ENCODE measurements around the gene OR2A5.

Gene OR2A5

DNA sequence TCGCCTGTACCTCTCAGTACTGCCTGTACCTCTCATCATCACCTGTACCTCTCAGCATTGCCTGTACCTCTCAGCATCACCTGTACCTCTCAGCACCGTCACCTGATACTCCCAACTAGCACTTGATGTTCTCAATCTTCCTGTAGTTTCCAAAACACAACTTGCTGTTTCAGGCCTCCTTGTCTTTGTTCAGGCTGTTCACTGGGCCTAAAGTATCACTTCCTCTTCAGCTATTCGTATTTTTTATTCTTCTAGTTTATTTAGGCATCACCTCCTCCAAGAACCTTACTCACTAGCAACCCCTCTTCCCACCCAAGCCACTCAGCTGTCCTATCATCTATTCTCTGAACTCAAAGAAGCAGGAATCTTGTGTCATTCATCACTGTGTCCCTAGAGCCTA is 24.5 kb upstream of the OR2A5 start:
- TF ChIP-seq, protein P1, sequence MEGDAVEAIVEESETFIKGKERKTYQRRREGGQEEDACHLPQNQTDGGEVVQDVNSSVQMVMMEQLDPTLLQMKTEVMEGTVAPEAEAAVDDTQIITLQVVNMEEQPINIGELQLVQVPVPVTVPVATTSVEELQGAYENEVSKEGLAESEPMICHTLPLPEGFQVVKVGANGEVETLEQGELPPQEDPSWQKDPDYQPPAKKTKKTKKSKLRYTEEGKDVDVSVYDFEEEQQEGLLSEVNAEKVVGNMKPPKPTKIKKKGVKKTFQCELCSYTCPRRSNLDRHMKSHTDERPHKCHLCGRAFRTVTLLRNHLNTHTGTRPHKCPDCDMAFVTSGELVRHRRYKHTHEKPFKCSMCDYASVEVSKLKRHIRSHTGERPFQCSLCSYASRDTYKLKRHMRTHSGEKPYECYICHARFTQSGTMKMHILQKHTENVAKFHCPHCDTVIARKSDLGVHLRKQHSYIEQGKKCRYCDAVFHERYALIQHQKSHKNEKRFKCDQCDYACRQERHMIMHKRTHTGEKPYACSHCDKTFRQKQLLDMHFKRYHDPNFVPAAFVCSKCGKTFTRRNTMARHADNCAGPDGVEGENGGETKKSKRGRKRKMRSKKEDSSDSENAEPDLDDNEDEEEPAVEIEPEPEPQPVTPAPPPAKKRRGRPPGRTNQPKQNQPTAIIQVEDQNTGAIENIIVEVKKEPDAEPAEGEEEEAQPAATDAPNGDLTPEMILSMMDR (conservative IDR thresholded peaks at IDR 0.05; ENCODE audit: low read depth, low read length) = no peak
- H3K4me3 ChIP-seq (ENCODE audit: low read depth, low read length) = no peak overlapping the region
- DNase-seq (ENCODE audit: low read depth) = no peak

DNA sequence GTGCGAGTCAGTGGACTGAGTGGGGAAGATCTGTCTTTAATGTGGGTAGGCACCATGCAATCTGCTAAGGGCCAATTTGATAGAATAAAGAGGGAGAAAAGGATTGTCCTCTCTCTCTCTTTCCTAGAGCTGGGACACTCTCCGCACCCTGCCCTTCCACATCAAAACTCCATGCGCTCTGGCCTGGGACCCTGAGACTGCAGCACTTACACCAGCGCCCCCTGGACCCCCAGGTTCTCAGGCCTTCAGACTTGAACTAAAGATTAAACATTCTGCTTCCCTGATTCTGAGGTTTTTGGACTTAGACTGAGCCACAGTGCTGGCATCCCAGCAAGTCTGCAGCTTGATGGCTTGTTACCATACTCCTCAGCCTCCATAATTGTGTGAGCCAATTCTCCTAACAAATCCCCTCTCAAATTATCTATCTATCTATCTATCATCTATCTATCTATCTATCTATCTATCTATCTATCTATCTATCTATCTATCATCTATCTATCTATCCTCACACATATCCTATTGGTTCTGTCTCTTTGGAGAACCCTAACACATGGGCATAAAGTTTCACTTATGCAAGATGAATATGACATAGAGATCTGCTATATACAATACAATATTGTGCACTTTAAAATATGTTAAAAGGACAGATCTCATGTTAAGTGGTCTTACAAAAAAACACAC is 22.4 kb upstream of the OR2A5 start:
- no peak for DNase-seq (ENCODE audit: low read depth)
- TF ChIP-seq, protein P1 (conservative IDR thresholded peaks at IDR 0.05; ENCODE audit: low read depth, low read length) = no peak
- no peak overlapping the region for H3K4me3 ChIP-seq (ENCODE audit: low read depth, low read length)

DNA sequence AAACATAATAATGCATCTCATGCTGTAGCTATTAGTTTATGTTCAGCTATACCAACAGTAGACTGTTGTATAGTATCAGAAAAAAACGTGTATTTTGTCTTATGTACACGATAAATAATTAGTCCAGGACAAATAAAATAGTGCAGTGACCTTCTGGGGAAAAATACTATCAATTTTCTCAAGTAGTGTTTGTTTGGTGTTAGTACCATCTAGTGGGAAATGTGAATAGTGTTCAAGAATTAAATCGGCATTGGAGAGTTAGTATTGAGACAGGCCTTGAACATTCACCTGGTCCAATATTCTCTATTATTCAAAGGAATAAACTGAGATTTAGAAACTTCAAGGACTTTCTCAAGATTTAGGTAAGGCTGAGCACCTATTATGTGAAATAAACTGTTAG is 21.7 kb upstream of the OR2A5 start:
- H3K4me3 ChIP-seq (ENCODE audit: low read depth, low read length) = no peak overlapping the region
- TF ChIP-seq, protein P1 (conservative IDR thresholded peaks at IDR 0.05; ENCODE audit: low read depth, low read length) = peak; percentile 56
- peak; percentile 78 for DNase-seq (ENCODE audit: low read depth)

- TF ChIP-seq, protein P1 (conservative IDR thresholded peaks at IDR 0.05; ENCODE audit: low read depth, low read length) = no peak
- peak; percentile 65 for DNase-seq (ENCODE audit: low read depth)
Observed at GRCh38 chr7:144027974-144028373, 20.8 kb upstream of the OR2A5 start.

DNA sequence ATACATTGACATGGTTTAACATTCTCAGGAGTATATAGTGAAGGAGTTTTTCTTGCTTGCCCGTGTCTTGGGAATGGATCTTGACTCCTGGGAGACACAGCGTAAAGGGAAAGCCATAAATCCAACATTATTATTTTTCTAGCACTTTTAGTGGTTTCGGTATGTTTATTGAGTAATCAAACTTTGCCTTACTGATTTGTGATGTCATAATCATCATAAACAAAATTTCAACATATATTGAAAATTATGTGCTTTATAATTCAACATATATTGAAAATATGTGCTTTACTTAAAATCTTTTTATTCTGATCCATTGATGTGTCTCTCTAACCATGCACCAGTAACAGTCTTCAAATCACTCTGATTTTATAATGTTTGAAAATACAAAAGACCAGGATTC is 20.2 kb upstream of the OR2A5 start:
- no peak for DNase-seq (ENCODE audit: low read depth)
- TF ChIP-seq, protein P1 (conservative IDR thresholded peaks at IDR 0.05; ENCODE audit: low read depth, low read length) = no peak
- H3K4me3 ChIP-seq (ENCODE audit: low read depth, low read length) = no peak overlapping the region

More at GRCh38 chr7:144027974-144028373, 20.8 kb upstream of the OR2A5 start:
- no peak overlapping the region for H3K4me3 ChIP-seq (ENCODE audit: low read depth, low read length)

DNA sequence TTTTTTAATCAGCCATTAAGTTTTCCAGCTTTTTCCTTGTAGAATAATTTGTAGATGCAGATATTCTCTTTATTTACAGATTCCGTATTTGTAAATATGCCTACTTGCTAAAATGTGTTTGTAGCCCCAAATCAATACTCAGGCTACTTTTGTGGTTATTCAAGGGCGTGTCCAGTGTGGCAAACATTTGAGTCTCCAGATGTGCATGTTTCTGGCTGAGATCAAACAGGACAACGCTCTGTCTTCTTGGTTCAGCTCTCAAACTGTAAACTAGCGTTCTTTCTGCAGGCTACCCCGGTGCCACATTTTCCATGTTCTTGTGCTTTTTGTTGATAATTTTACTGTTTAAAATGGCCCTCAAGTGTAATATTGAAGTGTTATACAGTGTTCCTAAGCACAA is 16.2 kb upstream of the OR2A5 start:
- no peak for DNase-seq (ENCODE audit: low read depth)
- TF ChIP-seq, protein P1 (conservative IDR thresholded peaks at IDR 0.05; ENCODE audit: low read depth, low read length) = no peak
- no peak overlapping the region for H3K4me3 ChIP-seq (ENCODE audit: low read depth, low read length)

Measured in choroid plexus epithelial cell (primary cell).